Skeletal muscle tissue (tissue), 4 donors: ENCODE results near the gene MROH8. TPM values are rescaled to one million over a fixed set of nuclear protein-coding genes. Genes with fewer than 3 reads are reported as not detected.

Experiments
- H3K27ac ChIP-seq: one replicate; pipeline ENCODE4 v1.7.0; 2013; ENCODE audit warnings: mild to moderate bottlenecking, low read depth, low read length, inconsistent platforms
- H3K27me3 ChIP-seq, 3 donors: one replicate each; pipeline ENCODE4 v1.7.0; 2013; ENCODE audit warnings: low read length in 3 of 3; ENCODE audit not compliant: control insufficient read depth in 3 of 3, insufficient read depth in 3 of 3
- H3K36me3 ChIP-seq, 3 donors: one replicate each; pipeline ENCODE4 v1.7.0; 2013; ENCODE audit warnings: low read length in 3 of 3; ENCODE audit not compliant: control insufficient read depth in 3 of 3, insufficient read depth in 3 of 3
- H3K4me1 ChIP-seq, 3 donors: one replicate each; pipeline ENCODE4 v1.7.0; 2013; ENCODE audit warnings: low read length in 3 of 3, mild to moderate bottlenecking in 3 of 3; ENCODE audit not compliant: control insufficient read depth in 3 of 3, insufficient read depth in 3 of 3
- H3K4me3 ChIP-seq, 3 donors: one replicate each; pipeline ENCODE4 v1.7.0; 2013; ENCODE audit warnings: low read length in 3 of 3
- H3K9ac ChIP-seq, 3 donors: one replicate each; pipeline ENCODE4 v1.7.0; 2013; ENCODE audit warnings: low read length in 3 of 3, mild to moderate bottlenecking in 3 of 3, moderate library complexity in 2 of 3, low read depth in 1 of 3
- H3K9me3 ChIP-seq, 3 donors: one replicate each; pipeline ENCODE4 v1.7.0; 2013; ENCODE audit warnings: low read length in 3 of 3; ENCODE audit not compliant: control insufficient read depth in 3 of 3
- total RNA-seq: library from RNA; depleted of rRNA; stranded (reverse); fragments of >200 nt; gene quantifications from one replicate; pipeline ENCODE4 v1.2.3, GENCODE V29; 2014
- donor health status: Osteomylitis.

MROH8 gene
- total RNA-seq, 1 donor from 2014 or later = 1.0 TPM

- H3K4me1 ChIP-seq = peaks cover 15 to 44% (median 34%) of the 10 kb centered on the region in 3 donors
- peak overlapping the region; percentile 67 for H3K27ac ChIP-seq
- H3K27me3 ChIP-seq = no peaks in the 10 kb centered on the region
- H3K9ac ChIP-seq = peak overlapping the region in 1 of 3 donors; percentile 33
- H3K9me3 ChIP-seq = no peaks in the 10 kb centered on the region
- H3K4me3 ChIP-seq = no peak overlapping the region
- peaks cover 4 to 18% (median 9%) of the 10 kb centered on the region in 3 donors for H3K36me3 ChIP-seq
These were observed 10.2 kb upstream of the MROH8 start for GRCh38 chr20:37189416-37190016.

- H3K27ac ChIP-seq = no peak overlapping the region
These were observed 9.4 kb upstream of the MROH8 start for GRCh38 chr20:37188787-37189186.

DNA sequence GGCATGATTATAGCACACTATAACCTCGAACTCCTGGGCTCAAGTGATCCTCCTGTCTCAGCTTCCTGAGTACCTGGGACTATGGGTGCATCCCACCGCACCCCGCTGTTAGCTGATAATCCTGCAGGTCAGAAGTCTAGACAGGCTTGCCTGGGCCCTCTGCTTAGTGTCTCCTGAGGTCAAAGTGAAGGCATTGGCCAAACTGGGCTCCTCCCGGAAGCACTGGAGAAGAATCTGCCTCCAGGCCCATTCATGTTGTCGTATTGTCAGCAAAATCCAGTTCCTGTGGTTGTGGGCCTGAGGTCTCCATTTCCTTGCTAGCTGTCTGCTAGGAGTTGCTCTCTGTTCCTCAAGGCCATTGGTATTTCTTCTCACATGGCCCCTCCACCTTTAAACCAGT lies 6.3 kb upstream of the MROH8 start:
- Histone ChIP-seq H3K36me3 (peaks cover 9 to 24% (median 14%) of the 10 kb centered on the region in 3 donors), H3K27ac (no peak overlapping the region), H3K4me3 (no peak overlapping the region), H3K9ac (no peak overlapping the region), H3K4me1 (peaks cover 20 to 29% (median 21%) of the 10 kb centered on the region in 3 donors), H3K9me3 (no peaks in the 10 kb centered on the region), H3K27me3 (no peaks in the 10 kb centered on the region)

More at GRCh38 chr20:37188787-37189186, 9.4 kb upstream of the MROH8 start:
- H3K36me3 ChIP-seq = peaks cover 9 to 22% (median 14%) of the 10 kb centered on the region in 3 donors
- H3K9me3 ChIP-seq = no peaks in the 10 kb centered on the region
- no peak overlapping the region for H3K9ac ChIP-seq
- no peak overlapping the region for H3K4me3 ChIP-seq
- peaks cover 15 to 45% (median 30%) of the 10 kb centered on the region in 3 donors for H3K4me1 ChIP-seq
- no peaks in the 10 kb centered on the region for H3K27me3 ChIP-seq

GRCh38 chr20:37179683-37180524 lies 556 bp upstream of the MROH8 start:
- peak overlapping the region; percentile 85 to 89 (median 89) for H3K4me3 ChIP-seq
- H3K4me1 ChIP-seq = peaks cover 19 to 30% (median 27%) of the 10 kb centered on the region in 3 donors
- H3K27me3 ChIP-seq = no peaks in the 10 kb centered on the region
- H3K27ac ChIP-seq = peak overlapping the region; percentile 94
- no peaks in the 10 kb centered on the region for H3K9me3 ChIP-seq
- H3K9ac ChIP-seq = peak overlapping the region; percentile 89 to 97 (median 97)
- H3K36me3 ChIP-seq = peaks cover 5 to 10% (median 7%) of the 10 kb centered on the region in 3 donors

DNA sequence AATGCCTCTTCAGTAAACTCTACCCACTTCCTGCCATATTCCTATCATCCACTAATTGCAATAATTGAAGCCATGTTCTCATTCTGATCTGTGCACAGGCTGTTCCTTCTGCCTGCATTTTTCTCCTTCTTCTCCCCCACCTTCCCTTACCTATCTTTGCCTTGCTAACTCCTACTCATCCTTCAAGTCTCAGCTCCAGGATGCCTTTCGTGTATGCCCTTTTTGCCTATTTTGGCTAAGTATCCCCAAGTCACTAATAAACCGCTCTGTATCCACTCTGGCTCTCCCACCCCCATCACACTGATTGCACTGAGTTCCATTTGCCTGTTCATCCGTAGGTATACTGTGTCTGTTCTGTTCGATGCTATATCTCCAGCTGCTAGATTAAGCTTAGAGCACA lies 6.5 kb downstream of the MROH8 start:
- H3K4me1 ChIP-seq = peaks cover 0 to 5% (median 0%) of the 10 kb centered on the region in 3 donors
- no peaks in the 10 kb centered on the region for H3K27me3 ChIP-seq
- no peak overlapping the region for H3K4me3 ChIP-seq
- H3K27ac ChIP-seq = no peak overlapping the region
- H3K9ac ChIP-seq = no peak overlapping the region
- H3K36me3 ChIP-seq = peaks cover 0 to 7% (median under 1%) of the 10 kb centered on the region in 3 donors
- no peaks in the 10 kb centered on the region for H3K9me3 ChIP-seq

DNA sequence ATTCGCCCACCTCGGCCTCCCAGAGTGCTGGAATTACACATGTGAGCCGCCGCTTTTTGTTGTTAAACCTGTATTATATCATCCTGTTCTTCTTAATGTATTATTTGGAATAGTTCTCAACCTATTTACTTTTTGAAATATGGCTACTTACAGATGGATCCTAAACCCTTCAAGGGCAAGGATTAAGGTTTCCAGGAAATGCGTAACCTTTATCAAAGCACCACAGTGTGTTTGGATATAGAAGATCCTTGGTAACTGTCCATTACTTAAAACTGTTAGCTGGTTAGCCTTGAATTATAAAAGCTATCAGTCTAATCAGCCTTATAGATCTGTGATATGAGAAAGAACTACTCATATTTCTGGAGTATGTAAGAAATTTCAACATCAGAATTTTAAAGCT lies 12.5 kb downstream of the MROH8 start:
- H3K27me3 ChIP-seq = no peaks in the 10 kb centered on the region
- H3K9ac ChIP-seq = no peak overlapping the region
- H3K9me3 ChIP-seq = no peaks in the 10 kb centered on the region
- no peak overlapping the region for H3K4me3 ChIP-seq
- H3K4me1 ChIP-seq = no peaks in the 10 kb centered on the region
- H3K36me3 ChIP-seq = peaks cover 0 to 15% (median 8%) of the 10 kb centered on the region in 3 donors
- no peak overlapping the region for H3K27ac ChIP-seq

GRCh38 chr20:37165031-37165430 lies 14.3 kb downstream of the MROH8 start:
- Histone ChIP-seq H3K4me3 (no peak overlapping the region), H3K27ac (no peak overlapping the region), H3K4me1 (no peaks in the 10 kb centered on the region), H3K9ac (no peak overlapping the region), H3K27me3 (no peaks in the 10 kb centered on the region), H3K36me3 (peaks cover 0 to 10% (median 8%) of the 10 kb centered on the region in 3 donors), H3K9me3 (no peaks in the 10 kb centered on the region)

- Histone ChIP-seq H3K27me3 (no peaks in the 10 kb centered on the region), H3K9me3 (no peaks in the 10 kb centered on the region), H3K36me3 (peaks cover 0 to 10% (median 8%) of the 10 kb centered on the region in 3 donors), H3K4me3 (no peak overlapping the region), H3K9ac (no peak overlapping the region), H3K27ac (no peak overlapping the region), H3K4me1 (no peaks in the 10 kb centered on the region)
These were observed 15.4 kb downstream of the MROH8 start for GRCh38 chr20:37163832-37164554.

DNA sequence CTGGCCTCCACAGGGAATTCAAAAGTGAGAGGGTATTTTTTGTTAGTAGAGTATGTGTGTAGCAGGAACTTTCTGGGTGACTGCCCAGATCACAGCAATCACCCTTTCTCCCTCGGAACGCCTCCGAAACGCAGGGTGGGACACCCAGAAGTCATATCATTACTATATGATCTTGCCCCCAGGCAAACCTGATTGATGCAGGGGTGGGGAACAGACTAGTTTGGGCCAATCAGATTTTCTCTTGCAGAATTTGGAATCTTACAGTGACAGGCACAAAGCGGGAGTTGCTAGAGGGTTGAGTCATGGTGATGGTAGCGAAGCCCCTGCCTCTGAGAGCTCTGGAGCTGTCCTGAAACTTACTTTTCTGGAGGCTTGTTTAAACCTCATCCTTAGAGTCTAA lies 16.7 kb downstream of the MROH8 start:
- H3K9ac ChIP-seq = no peak overlapping the region
- peaks cover 0 to 7% (median 5%) of the 10 kb centered on the region in 3 donors for H3K36me3 ChIP-seq
- H3K4me1 ChIP-seq = no peaks in the 10 kb centered on the region
- no peak overlapping the region for H3K4me3 ChIP-seq
- H3K27me3 ChIP-seq = no peaks in the 10 kb centered on the region
- no peak overlapping the region for H3K27ac ChIP-seq
- no peaks in the 10 kb centered on the region for H3K9me3 ChIP-seq
